ENCODE data around the gene RNF182.
"Not testable (repeated sequence)": the region's sequence is repeated elsewhere in the genome, so short reads cannot be mapped to it uniquely, and the experiment has no call there.

The RNF182 gene

DNA sequence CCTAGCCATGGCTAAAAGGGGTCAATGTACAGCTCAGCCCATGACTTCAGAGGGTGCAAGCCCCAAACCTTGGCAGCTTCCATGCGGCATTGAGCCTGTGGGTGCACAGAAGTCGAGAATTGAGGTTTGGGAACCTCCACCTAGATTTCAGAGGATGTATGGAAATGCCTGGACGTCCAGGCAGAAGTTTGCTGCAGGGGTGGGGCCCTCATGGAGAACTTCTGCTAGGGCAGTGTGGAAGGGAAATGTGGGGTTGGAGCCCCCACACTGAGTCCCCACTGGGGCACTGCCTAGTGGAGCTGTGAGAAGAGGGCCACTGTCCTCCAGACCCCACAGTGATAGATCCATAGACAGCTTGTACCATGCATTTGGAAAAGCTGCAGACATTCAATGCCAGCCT lies 47.9 kb downstream of the RNF182 start:
- DNase-seq = not testable (repeated sequence)

DNA sequence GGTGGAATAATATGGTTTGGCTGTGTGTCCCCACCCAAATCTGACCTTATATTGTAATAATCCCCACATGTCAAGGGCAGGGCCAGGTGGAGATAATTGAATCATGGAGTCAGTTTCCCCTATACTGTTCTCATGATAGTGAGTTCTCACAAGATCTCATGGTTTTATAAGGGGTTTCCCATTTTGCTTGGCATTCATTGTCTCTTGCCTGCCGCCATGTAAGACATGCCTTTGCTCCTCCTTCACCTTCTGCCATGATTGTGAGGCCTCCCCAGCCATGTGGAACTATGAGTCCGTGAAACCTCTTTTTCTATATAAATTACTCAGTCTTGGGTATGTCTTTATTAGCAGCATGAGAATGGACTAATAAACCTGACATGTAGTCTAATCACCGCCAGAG lies 48.7 kb downstream of the RNF182 start:
- DNase-seq = not testable (repeated sequence)

DNA sequence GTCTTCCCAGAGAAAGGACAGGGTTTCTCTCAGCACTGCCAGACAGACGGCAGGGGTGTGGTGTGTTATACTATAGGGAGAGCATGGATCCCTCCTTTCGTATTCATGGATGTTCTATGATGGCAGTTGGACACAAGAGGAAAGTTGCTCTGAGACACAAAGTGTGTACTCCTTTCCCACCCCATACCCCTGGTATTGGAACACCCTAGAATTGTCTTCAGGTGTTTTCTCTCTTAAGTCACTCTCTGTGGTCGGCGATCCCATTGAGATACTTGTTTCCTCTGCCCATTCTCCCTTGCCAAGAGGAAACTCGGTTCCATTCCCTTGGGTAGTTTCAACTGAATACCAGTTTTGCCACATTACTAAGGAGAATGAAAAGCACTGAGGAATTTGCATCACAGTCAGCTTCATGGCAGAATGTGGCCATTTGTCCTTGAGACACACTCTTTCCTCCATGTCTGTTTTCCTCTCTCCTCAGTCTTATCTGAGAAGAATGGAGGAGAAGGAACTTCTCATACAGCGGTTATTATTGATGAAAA lies 53.4 kb downstream of the RNF182 start:
- DNase-seq = no peak

DNA sequence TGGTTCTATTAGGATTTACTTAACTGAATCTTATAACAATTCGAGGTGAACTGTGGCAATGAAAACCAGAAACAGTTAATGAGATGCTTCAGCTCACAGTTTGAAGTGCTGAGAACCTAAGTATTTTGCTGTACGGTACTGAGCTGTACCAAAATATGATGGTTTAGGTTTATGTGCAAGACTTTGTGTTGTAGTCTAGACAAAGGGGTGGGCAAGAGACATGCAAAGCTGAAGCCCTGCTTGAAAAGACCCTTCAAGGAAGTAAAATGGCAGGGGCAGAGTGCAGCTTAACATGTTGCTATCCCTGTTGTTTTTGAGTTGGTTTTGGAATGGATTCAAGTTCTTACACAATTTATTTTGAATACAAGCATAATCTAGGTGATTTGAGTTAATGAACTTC lies 54.0 kb downstream of the RNF182 start:
- no peak for DNase-seq

DNA sequence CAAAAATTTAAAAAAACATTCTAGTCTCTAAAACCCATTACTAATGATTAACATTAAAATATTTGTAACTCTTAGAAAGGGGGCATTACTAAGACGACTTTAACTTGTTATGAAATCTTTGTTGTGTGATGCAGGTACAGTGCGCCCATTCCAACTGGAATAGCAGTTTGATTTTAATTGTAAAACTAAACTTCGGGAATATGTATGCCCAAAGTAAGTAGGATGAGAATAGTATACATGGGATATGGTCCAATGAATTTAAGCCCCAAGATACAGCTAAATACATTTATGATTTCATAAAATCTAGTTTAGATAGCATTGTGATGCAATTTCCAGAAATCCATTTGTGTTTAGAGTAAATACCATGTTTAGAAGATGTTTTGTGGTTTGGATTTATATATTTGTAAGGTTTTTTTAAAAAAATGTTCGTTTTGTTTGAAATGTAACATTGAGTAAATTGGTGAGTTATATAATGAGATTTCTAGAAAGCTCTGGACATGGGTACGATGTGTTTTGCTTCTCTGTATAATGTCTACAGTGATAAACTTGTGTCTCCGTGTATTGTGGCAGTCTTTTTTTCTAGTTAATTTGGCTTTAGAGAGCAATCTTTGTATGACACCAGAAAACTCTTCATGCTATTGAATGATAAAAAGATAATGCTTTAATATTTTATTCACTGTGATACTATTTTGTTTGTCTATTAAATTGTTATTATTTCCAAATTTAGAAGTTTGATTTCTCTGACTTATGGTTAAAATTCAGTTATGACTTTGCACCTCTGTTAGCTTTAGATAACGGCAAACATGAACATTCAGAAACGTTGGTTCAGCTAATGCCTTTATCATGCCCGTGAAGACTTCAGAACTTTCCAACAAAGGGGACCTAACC lies 54.8 kb downstream of the RNF182 start:
- DNase-seq = no peak

DNA sequence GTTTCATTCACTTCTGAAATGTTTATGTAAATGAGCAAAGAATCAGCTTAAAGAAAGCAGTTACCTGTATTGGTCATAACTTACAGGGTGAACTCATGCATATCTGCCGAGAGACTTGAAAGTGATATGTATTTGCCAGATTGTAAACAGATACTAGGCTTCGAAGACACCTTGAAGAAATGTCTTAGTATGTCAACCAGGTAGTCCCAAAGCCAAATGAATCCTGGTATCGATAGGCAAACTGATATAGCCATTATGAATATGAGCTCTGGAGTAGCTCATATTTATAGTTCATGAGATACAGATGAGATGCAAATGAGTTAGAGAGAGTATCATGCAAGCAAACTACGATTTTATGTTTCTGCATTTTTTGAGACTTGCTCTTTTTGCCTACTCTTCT lies 55.8 kb downstream of the RNF182 start:
- no peak for DNase-seq

DNA sequence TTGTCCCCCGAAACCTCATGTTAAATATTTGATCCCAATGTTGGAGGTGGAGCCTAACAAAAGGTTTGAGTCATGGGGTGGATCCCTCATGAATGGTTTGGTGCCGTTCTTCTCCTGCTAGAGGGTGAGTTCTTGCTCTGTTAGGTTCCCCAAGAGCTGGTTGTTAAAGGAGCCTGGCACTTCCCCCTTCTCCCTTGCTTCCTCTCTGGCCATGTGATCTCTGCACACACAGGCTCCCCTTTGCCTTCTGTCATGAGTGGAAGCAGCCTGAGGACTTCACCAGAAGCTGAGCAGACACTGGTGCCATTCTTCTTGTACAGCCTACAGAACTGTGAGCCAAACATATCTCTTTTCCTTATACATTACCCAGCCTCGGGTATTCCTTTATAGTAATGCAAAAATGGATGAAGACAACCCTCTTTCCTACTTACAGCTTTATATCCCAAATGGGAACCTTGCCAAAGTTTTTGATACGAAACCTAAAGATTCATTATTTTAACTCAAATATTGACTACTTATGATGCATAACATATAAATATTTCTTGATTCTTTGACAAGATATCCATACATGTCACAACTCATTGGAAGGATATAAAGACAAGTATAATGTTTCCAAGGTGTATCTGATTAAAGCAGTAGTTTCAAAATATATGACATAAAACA lies 61.0 kb downstream of the RNF182 start:
- no peak for DNase-seq

DNA sequence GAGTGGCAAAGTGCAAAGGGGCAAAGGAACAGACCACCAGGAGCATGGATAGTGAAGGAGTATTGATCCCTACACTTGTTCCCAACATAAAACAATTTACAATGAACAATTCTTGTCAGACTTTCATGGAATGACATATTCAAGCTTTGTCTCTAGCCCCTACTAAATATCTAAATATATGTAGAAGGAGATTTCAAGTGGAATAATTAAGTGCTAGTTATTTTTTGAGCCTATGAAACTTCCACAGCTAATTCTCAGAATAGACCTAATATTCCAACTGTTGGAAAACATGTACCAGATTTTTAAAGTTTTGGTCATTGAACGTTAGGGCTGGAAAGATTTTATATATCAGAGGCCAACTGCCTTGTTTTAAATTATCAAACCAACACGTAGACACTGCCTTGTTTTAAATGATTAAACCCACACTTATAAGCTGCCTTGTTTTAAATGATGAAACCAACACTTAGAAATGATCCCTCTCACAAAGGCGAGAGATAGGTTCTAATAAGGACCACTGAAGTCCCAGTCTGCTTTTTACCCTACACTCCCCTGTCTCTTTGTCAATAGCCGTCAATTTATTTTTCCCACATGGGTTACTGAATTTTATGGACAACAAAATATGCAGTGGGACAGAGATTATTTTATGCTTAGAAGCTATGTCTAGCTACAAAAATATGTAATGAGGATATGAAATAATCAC lies 62.1 kb downstream of the RNF182 start:
- no peak for DNase-seq

DNA sequence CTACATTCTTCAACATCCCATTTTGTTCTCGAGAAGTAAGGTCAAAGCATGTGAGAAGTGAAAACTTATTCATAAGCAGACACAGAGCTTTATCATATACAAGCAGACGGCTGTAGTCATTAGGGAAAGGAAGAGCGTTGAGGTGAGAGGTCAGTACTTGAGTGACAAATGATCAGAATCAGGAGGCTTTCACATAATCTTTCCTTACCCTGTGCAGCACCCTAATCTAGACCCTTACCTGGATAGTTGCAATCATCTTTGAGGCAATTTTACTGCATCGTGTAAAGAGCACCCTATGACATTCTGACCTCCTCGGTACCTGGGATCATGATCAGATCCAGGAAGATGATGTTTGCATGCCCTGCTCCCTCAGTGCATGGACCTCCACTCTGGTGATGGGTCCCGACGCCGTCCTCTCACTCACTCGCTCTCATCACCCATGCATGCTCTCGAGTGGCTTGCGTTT lies 62.7 kb downstream of the RNF182 start:
- DNase-seq = no peak

DNA sequence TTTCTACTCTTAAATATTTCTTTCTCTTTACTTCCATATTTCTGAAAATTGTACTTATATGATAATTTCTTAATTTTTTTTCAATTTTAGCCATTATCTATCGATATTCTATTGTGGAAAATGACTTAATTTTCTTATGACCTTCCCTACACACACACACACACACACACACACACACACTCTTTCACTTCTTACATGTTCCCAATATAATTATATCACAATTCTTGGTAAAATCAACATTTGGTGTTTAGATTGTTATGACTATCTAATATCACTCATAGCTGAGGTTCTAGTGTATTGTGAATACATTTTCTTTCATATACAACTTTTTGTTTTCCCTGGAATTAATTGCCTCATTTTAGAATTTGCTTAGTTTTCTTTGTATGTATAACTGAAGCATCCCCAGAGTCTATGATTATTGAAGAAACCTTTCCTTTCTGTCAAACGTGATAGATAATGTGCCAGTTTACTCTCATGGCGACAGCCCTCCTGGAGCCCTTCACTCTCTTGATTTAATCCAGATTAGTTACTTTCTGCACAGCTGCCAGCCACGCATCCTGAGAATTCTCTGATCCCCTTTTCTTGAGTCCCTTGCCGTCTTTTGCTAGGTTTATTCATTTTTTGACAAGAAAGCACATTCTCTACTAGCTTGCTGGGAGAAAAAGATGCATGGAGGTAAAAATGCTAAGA lies 63.4 kb downstream of the RNF182 start:
- DNase-seq = no peak

DNA sequence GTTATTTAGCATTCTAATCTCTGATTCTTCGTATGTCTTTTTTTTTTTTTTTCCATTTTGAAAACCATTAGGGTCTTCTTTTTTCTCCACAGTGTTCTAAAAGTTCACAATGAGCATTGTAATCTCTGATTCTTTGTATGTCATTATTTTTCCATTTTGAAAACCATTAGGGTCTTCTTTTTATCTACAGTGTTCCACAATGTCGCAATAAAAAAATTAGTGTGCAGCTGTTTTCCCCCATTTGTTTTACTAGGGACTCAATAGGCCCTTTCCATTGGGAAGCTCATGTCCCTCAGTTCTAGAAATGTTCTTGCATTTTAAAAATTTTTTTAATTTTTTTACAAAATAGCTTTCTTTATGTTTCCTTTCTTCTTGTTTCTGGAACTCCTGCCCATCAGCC lies 64.2 kb downstream of the RNF182 start:
- no peak for DNase-seq

DNA sequence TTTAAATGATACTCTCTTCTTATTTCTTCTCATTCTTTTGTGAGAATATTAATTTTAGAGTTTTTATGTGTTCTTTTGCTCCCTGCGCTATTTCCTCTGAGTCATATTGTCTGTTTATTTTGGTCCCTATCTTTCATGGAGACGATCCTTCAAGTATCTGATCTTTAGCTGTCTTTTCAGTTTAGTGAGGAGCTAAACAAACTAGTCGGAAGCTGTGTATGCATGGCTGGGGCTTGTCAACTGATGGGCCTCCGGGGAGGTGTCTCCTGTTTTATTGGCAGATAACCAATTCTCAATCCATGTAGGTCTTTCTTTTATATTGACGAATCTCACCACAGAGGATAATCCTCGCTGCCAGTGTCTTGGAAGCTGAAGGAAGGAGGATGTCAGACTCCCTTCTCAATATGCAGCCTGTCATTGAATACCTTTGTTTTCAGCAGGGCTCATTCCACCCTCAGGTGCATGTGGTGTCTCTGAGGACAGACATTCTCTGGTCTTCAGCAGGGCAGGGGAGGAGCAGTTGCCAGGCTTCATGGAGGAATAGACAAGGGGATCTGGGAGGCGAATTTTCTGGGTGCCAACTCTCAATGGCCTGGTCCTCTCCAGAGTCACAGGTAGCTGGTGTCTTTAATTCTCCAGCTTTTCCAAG lies 64.9 kb downstream of the RNF182 start:
- DNase-seq = no peak

DNA sequence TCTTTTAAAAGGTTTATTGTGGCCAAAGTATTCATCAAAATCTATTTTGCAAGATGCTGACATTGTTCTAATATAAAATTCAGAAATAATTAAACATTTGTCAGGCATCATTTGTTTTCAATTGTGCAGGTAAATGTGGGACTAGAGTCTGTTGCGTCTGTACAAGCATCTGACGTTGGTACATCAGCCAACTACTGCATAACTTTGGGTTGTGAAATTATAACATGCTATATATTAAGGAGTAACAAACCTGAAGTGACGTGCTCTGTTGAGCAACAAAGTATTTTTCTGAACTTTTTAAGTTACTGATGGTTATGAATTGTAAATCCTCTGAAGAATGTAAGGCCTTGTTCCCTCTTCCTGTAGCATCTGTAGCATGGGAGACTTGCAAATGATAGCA lies 66.0 kb downstream of the RNF182 start:
- DNase-seq = no peak

DNA sequence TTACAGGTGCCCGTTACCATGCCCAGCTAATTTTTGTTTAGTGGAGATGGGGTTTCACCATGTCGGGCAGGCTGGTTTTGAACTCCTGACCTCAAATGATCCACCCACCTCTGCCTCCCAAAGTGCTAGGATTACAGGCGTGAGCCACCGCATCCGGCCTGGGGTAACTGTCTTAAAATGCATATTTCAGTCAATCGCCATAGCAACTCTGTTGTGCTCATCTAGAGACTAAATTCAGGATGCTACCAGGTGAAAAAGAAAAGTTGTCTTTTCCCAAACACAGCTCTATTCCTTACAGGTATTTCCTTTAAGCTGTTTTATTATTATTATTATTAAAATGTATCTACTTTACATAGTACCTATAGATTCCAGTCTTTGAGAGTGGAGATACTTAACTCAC lies 66.6 kb downstream of the RNF182 start:
- no peak for DNase-seq

DNA sequence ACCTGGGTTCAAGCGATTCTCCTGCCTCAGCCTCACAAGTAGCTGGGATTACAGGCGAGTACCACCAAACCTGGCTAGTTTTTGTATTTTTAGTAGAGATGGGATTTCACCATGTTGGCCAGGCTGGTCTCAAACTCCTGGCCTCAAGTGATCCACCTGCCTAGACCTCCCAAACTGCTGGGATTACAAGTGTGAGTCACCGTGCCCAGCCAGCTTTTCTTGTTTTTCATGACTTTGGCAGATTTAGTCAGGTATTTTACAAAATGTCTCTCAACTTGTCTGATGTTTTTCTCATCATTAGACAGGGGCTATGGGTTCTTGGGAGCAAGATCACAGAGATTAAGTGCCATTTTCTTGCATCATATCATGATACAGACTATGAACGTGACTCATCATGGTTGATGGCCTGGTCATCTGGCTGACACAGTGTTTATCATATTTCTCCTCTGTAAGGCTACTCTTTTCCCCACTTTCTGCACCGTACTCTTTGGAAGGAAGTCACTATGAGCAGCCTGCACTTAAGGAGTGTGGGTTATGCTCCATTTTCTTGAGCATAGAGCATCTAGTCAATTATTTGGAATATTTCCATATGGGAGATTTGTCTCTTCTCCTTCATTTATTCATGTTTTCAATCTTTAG lies 67.8 kb downstream of the RNF182 start:
- no peak for DNase-seq

DNA sequence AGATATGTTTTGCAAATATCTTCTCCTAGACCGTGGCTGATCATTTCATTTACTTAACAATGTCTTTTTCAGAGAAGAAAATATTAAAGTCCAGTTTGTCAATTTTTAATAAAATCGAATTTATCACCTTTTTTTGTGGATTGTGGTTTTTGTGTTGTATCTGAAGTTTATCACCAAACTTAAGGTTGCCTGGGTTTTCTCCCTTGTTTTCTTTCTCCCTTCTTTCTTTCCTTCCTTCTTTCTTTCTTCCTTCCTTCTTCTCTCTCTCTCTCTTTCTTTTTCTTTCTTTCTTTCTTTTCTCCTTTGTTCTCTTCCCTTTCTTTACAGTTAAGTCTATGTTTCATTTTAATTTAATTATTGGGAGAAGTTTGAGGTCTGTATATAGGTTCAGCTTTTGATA lies 68.7 kb downstream of the RNF182 start:
- DNase-seq = no peak

DNA sequence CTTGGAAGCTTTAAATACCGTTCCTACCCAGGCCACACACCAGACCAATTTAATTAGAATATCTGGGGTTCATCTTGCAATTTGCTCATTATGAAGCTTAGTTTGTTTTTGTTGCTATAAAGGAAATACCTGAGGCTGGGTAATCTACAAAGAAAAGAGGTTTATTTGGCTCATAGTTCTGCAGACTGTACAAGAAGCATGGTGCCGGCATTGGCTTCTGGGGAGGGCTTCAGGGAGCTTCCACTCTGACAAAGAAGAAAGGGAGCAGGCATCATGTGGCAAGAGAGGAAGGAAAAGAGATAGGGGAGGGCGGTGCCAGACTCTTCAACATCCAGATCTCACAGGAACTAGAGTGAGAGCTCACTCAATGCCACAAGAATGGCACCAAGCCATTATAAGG lies 73.6 kb downstream of the RNF182 start:
- DNase-seq = no peak

DNA sequence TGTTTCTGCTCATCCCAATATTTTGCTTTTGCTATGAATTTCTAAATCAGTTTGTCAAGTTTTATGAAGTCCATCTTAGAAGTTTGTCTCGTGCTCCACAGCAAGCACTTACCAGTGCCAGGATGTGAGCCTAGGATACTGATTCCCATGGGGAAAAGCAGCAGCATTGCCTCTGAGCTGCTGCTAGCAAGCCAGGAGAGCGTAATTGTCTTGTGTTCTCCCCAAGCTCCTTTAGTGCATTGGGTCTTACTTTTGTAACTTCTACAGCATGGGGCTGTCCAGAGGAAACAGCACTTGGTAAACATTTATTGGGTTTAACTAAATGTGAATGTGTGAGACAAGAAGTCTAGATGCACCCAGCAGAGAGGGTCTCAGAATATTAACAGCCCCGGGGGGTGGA lies 76.1 kb downstream of the RNF182 start:
- DNase-seq = no peak

DNA sequence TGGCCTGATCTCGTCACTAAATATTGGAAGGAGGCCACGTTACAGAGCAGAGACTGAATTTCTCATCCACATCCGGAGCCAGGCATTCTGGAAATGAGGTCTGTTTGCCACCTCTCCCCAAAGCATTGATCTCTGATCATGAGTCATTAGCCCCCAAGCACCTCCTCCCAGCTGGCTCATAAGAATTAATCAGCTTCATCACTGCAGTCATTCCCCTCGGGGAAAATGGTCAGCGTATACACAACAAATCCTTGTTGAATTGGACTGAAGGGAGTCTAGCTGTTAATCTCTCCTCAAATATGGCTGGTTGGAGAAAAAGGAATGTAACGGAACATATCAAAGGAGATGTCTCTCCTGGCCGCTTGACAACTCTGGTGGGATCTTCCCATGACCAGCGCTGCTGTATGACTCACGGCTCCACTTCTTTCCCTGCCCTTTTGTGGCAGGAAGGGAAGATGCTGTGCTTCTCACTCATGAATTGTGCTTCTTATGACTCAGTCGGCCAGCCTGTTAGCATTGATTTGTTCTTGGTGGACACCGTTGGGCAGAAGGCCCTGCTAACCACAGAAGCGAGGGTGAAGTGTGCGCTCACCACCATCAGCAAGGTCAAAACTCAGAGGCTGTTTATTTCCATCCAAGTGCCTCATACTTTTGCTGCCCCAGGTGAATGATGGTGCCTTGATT lies 76.7 kb downstream of the RNF182 start:
- peak; percentile 95 for DNase-seq

DNA sequence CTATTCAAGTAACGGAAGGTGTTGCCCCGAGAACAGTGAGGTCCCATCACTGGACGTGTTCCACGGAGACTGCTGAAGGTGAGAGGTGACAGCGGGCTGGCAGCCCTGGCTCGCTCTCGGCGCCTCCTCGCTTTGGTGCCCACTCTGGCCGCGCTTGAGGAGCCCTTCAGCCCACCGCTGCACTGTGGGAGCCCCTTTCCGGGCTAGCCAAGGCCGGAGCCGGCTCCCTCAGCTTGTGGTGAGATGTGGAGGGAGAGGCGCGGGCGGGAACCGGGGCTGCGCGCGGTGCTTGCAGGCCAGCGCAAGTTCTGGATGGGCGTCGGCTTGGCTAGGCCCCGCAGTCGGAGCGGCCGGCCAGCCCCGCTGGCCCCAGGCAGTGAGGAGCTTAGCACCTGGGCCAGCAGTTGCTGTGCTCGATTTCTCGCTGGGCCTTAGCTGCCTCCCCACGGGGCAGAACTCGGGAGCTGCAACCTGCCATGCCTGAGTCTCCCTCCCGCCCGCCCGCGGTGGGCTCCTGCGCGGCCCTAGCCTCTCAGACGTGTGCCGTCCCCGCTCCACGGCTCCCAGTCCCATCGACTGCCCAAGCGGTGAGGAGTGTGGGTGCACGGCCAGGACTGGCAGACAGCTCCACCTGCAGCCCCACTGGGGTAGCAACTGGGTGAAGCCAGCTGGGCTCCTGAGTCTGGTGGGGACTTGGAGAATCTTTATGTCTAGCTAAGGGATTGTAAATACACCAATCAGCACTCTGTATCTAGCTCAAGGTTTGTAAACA lies 77.6 kb downstream of the RNF182 start:
- DNase-seq = no peak
